ENCODE data around the gene PLCB1.

PLCB1 gene

GRCh38 chr20:8163543-8163942 lies 31.5 kb downstream of the PLCB1 start:
- H3K36me3 ChIP-seq (ENCODE audit: insufficient read depth, low read depth, low read length): no peaks in the 10 kb centered on the region
- H3K4me3 ChIP-seq (ENCODE audit: low read length): no peak overlapping the region
- H3K9ac ChIP-seq (ENCODE audit: low read depth, low read length): no peak overlapping the region
- no peaks in the 10 kb centered on the region for H3K4me1 ChIP-seq (ENCODE audit: insufficient read depth, low read length)
- H3K27ac ChIP-seq (ENCODE audit: low read length): no peak overlapping the region
- no peaks in the 10 kb centered on the region for H3K27me3 ChIP-seq (ENCODE audit: insufficient read depth, low read length)
- peaks cover 8% of the 10 kb centered on the region; the same call in 1 of the 2 replicates for H3K9me3 ChIP-seq (ENCODE audit: insufficient read depth, low read depth, low read length)

- Histone ChIP-seq H3K4me1 (ENCODE audit: insufficient read depth, low read length) (no peaks in the 10 kb centered on the region), H3K4me3 (ENCODE audit: low read length) (no peak overlapping the region), H3K36me3 (ENCODE audit: insufficient read depth, low read depth, low read length) (no peaks in the 10 kb centered on the region), H3K9me3 (ENCODE audit: insufficient read depth, low read depth, low read length) (no peaks in the 10 kb centered on the region), H3K9ac (ENCODE audit: low read depth, low read length) (no peak overlapping the region), H3K27me3 (ENCODE audit: insufficient read depth, low read length) (no peaks in the 10 kb centered on the region), H3K27ac (ENCODE audit: low read length) (no peak overlapping the region)
Observed at GRCh38 chr20:8166730-8167129, 34.7 kb downstream of the PLCB1 start.

- H3K36me3 ChIP-seq (ENCODE audit: insufficient read depth, low read depth, low read length): no peaks in the 10 kb centered on the region
- no peaks in the 10 kb centered on the region for H3K27me3 ChIP-seq (ENCODE audit: insufficient read depth, low read length)
- no peaks in the 10 kb centered on the region for H3K4me1 ChIP-seq (ENCODE audit: insufficient read depth, low read length)
- H3K4me3 ChIP-seq (ENCODE audit: low read length): no peak overlapping the region
- no peaks in the 10 kb centered on the region for H3K9me3 ChIP-seq (ENCODE audit: insufficient read depth, low read depth, low read length)
- H3K27ac ChIP-seq (ENCODE audit: low read length): no peak overlapping the region
- no peak overlapping the region for H3K9ac ChIP-seq (ENCODE audit: low read depth, low read length)
Observed at GRCh38 chr20:8168785-8169288, 36.8 kb downstream of the PLCB1 start.

- Histone ChIP-seq H3K36me3 (ENCODE audit: insufficient read depth, low read depth, low read length) (no peaks in the 10 kb centered on the region), H3K27ac (ENCODE audit: low read length) (no peak overlapping the region), H3K4me1 (ENCODE audit: insufficient read depth, low read length) (no peaks in the 10 kb centered on the region), H3K27me3 (ENCODE audit: insufficient read depth, low read length) (no peaks in the 10 kb centered on the region), H3K9me3 (ENCODE audit: insufficient read depth, low read depth, low read length) (no peaks in the 10 kb centered on the region), H3K9ac (ENCODE audit: low read depth, low read length) (no peak overlapping the region), H3K4me3 (ENCODE audit: low read length) (no peak overlapping the region)
Observed at GRCh38 chr20:8170921-8171320, 38.9 kb downstream of the PLCB1 start.

GRCh38 chr20:8172191-8172590 lies 40.1 kb downstream of the PLCB1 start:
- Histone ChIP-seq H3K4me3 (ENCODE audit: low read length) (no peak overlapping the region), H3K9ac (ENCODE audit: low read depth, low read length) (no peak overlapping the region), H3K27ac (ENCODE audit: low read length) (no peak overlapping the region), H3K4me1 (ENCODE audit: insufficient read depth, low read length) (no peaks in the 10 kb centered on the region), H3K9me3 (ENCODE audit: insufficient read depth, low read depth, low read length) (no peaks in the 10 kb centered on the region), H3K36me3 (ENCODE audit: insufficient read depth, low read depth, low read length) (no peaks in the 10 kb centered on the region), H3K27me3 (ENCODE audit: insufficient read depth, low read length) (no peaks in the 10 kb centered on the region)

GRCh38 chr20:8175741-8176675 lies 43.9 kb downstream of the PLCB1 start:
- Histone ChIP-seq H3K36me3 (ENCODE audit: insufficient read depth, low read depth, low read length) (no peaks in the 10 kb centered on the region), H3K4me1 (ENCODE audit: insufficient read depth, low read length) (no peaks in the 10 kb centered on the region), H3K9ac (ENCODE audit: low read depth, low read length) (no peak overlapping the region), H3K9me3 (ENCODE audit: insufficient read depth, low read depth, low read length) (no peaks in the 10 kb centered on the region), H3K4me3 (ENCODE audit: low read length) (no peak overlapping the region), H3K27ac (ENCODE audit: low read length) (no peak overlapping the region), H3K27me3 (ENCODE audit: insufficient read depth, low read length) (no peaks in the 10 kb centered on the region)

GRCh38 chr20:8183526-8183925 lies 51.5 kb downstream of the PLCB1 start:
- no peak overlapping the region for H3K27ac ChIP-seq (ENCODE audit: low read length)
- no peaks in the 10 kb centered on the region for H3K36me3 ChIP-seq (ENCODE audit: insufficient read depth, low read depth, low read length)
- H3K4me3 ChIP-seq (ENCODE audit: low read length): no peak overlapping the region
- no peaks in the 10 kb centered on the region for H3K27me3 ChIP-seq (ENCODE audit: insufficient read depth, low read length)
- no peak overlapping the region for H3K9ac ChIP-seq (ENCODE audit: low read depth, low read length)
- no peaks in the 10 kb centered on the region for H3K9me3 ChIP-seq (ENCODE audit: insufficient read depth, low read depth, low read length)
- no peaks in the 10 kb centered on the region for H3K4me1 ChIP-seq (ENCODE audit: insufficient read depth, low read length)

GRCh38 chr20:8187740-8188139 lies 55.7 kb downstream of the PLCB1 start:
- Histone ChIP-seq H3K27ac (ENCODE audit: low read length) (no peak overlapping the region), H3K9ac (ENCODE audit: low read depth, low read length) (no peak overlapping the region), H3K4me1 (ENCODE audit: insufficient read depth, low read length) (no peaks in the 10 kb centered on the region), H3K4me3 (ENCODE audit: low read length) (no peak overlapping the region), H3K9me3 (ENCODE audit: insufficient read depth, low read depth, low read length) (no peaks in the 10 kb centered on the region), H3K27me3 (ENCODE audit: insufficient read depth, low read length) (no peaks in the 10 kb centered on the region), H3K36me3 (ENCODE audit: insufficient read depth, low read depth, low read length) (no peaks in the 10 kb centered on the region)

GRCh38 chr20:8190043-8190880 lies 58.2 kb downstream of the PLCB1 start:
- Histone ChIP-seq H3K9ac (ENCODE audit: low read depth, low read length) (no peak overlapping the region), H3K4me3 (ENCODE audit: low read length) (no peak overlapping the region), H3K9me3 (ENCODE audit: insufficient read depth, low read depth, low read length) (no peaks in the 10 kb centered on the region), H3K36me3 (ENCODE audit: insufficient read depth, low read depth, low read length) (no peaks in the 10 kb centered on the region), H3K27me3 (ENCODE audit: insufficient read depth, low read length) (no peaks in the 10 kb centered on the region), H3K27ac (ENCODE audit: low read length) (no peak overlapping the region), H3K4me1 (ENCODE audit: insufficient read depth, low read length) (no peaks in the 10 kb centered on the region)

GRCh38 chr20:8194721-8195120 lies 62.7 kb downstream of the PLCB1 start:
- Histone ChIP-seq H3K27ac (ENCODE audit: low read length) (no peak overlapping the region), H3K9ac (ENCODE audit: low read depth, low read length) (no peak overlapping the region), H3K4me1 (ENCODE audit: insufficient read depth, low read length) (no peaks in the 10 kb centered on the region), H3K36me3 (ENCODE audit: insufficient read depth, low read depth, low read length) (no peaks in the 10 kb centered on the region), H3K4me3 (ENCODE audit: low read length) (no peak overlapping the region), H3K27me3 (ENCODE audit: insufficient read depth, low read length) (no peaks in the 10 kb centered on the region), H3K9me3 (ENCODE audit: insufficient read depth, low read depth, low read length) (no peaks in the 10 kb centered on the region)

- H3K27me3 ChIP-seq (ENCODE audit: insufficient read depth, low read length): no peaks in the 10 kb centered on the region
- no peaks in the 10 kb centered on the region for H3K4me1 ChIP-seq (ENCODE audit: insufficient read depth, low read length)
- no peaks in the 10 kb centered on the region for H3K9me3 ChIP-seq (ENCODE audit: insufficient read depth, low read depth, low read length)
- no peaks in the 10 kb centered on the region for H3K36me3 ChIP-seq (ENCODE audit: insufficient read depth, low read depth, low read length)
- no peak overlapping the region for H3K27ac ChIP-seq (ENCODE audit: low read length)
- no peak overlapping the region for H3K4me3 ChIP-seq (ENCODE audit: low read length)
- H3K9ac ChIP-seq (ENCODE audit: low read depth, low read length): no peak overlapping the region
Observed at GRCh38 chr20:8196096-8196495, 64.0 kb downstream of the PLCB1 start.

Data from iPS-20b (cell line).